ENCODE results near the gene LRRC59.

DNA sequence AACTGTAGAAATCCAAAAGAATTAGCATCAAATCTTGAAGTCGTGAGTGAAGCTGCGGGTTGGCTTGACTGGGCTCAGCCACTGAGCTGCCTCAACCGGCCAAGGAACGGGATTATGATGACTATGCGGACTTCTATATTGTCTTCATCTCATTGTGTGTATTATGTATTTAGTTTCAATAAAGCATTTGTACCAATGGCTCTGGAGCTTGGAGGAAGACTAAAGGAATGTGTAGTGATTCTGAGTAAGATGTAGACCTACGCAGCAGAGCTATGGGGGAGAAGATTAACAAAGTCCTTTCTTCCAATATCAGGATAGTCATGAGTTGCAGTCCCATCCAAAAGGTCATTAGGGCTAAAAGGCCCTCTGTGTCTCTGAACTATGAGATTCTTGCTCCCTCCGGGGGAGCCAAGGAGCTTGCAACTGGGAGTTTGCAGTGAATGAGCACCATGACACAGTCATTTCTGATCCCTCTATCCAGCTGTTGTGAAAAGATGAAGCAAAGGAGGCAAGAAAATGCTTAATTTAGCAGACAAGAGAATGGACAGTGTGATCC lies 16.0 kb downstream of the LRRC59 start:
- TF ChIP-seq POLR2A (IDR thresholded peaks at IDR 0.05): no peak
- no peak for TF ChIP-seq CTCF (IDR thresholded peaks at IDR 0.05)
- TF ChIP-seq POLR2AphosphoS5 (IDR thresholded peaks at IDR 0.05): no peak

Measured in transverse colon (tissue), 4 donors.